ENCODE measurements around the gene CEMIP. TPM values are rescaled to one million over a fixed set of nuclear protein-coding genes. Genes with fewer than 3 reads are reported as not detected.

CEMIP gene
- total and polyA plus RNA-seq, 2 of the 8 experiments (the other 6 are each of a cell fraction or from before 2014, with no cell fraction given) = 0.11 to 0.60 TPM

- Histone ChIP-seq H3K14ac (ENCODE audit: insufficient read length) (no peak overlapping the region), H2AK5ac (ENCODE audit: low read depth, low read length) (no peak overlapping the region), H3K23ac (ENCODE audit: insufficient read length) (no peak overlapping the region), H3K23me2 (ENCODE audit: low read depth, low read length) (no peaks in the 10 kb centered on the region), H3K9me3 (ENCODE audit: insufficient read depth in 2 of 2, low read depth in 1 of 2, low read length in 1 of 2) (no peaks in the 10 kb centered on the region), H3K27ac (ENCODE audit: low read depth, low read length) (no peak overlapping the region), H2BK5ac (ENCODE audit: low read depth, low read length) (no peak overlapping the region), H3K4me1 (replicated peaks in 1 of 4; ENCODE audit: control insufficient read depth in 3 of 4, insufficient read depth in 4 of 4, low read length in 3 of 4) (peaks cover 0 to 9% (median 0%) of the 10 kb centered on the region in 4 experiments; a peak in 1 of 7 replicates), H3K4me2 (ENCODE audit: insufficient read depth in 1 of 2, low read depth in 2 of 2, low read length in 2 of 2) (no peak overlapping the region), H2BK20ac (ENCODE audit: low read length) (no peak overlapping the region), H3K79me1 (ENCODE audit: low read depth, low read length) (no peaks in the 10 kb centered on the region), H4K20me1 (replicated peaks in 1 of 2; ENCODE audit: control insufficient read depth in 1 of 2, insufficient read depth in 2 of 2, low read length in 2 of 2) (no peaks in the 10 kb centered on the region), H2BK120ac (replicated peaks; ENCODE audit: low read depth, low read length) (no peak overlapping the region), H3K36me3 (ENCODE audit: control insufficient read depth in 2 of 4, insufficient read depth in 4 of 4, low read length in 3 of 4) (no peaks in the 10 kb centered on the region), H3K4ac (replicated peaks; ENCODE audit: insufficient read length, low read depth, low read length) (no peak overlapping the region), H3K27me3 (replicated peaks in 1 of 4; ENCODE audit: control insufficient read depth in 3 of 4, extremely low read depth in 1 of 4, insufficient read depth in 3 of 4, low read length in 3 of 4) (no peaks in the 10 kb centered on the region), H3K56ac (replicated peaks; ENCODE audit: insufficient read length, low read depth, low read length) (no peak overlapping the region), H2BK15ac (ENCODE audit: low read length) (no peak overlapping the region), H4K8ac (ENCODE audit: extremely low read depth, insufficient read depth, low read length) (no peak overlapping the region), H2BK12ac (ENCODE audit: low read depth, low read length) (no peak overlapping the region), H3K4me3 (ENCODE audit: extremely low read depth in 1 of 4, insufficient read depth in 2 of 4, low read depth in 3 of 4, low read length in 4 of 4) (no peak overlapping the region), H3K18ac (ENCODE audit: extremely low read depth, low read length) (no peak overlapping the region), H2AFZ (ENCODE audit: low read length) (no peak overlapping the region), H3K9ac (replicated peaks in 1 of 4; ENCODE audit: extremely low read depth in 1 of 4, low read depth in 3 of 4, low read length in 3 of 4) (no peak overlapping the region), H4K91ac (replicated peaks; ENCODE audit: insufficient read length, low read length) (no peak overlapping the region), H3K79me2 (ENCODE audit: control insufficient read depth in 1 of 2, insufficient read depth in 2 of 2, low read length in 2 of 2) (no peaks in the 10 kb centered on the region), H4K5ac (ENCODE audit: insufficient read length, low read depth, low read length) (no peak overlapping the region)
- no peak for FAIRE-seq
- POLR2A ChIA-PET (ENCODE audit: partially characterized antibody) = no interaction called here
- WGBS, 2 experiments (ENCODE audit: extremely low coverage in 1 of 2, insufficient coverage in 1 of 2, insufficient read length in 1 of 2, insufficient replicate concordance in 2 of 2, low coverage in 1 of 2, low lambda C conversion rate in 2 of 2, missing lambda C conversion rate in 1 of 2) = 92% methylated on average over 6 of the region's 6 CpGs; no CpG with 5 or more reads in 1 of the 2 experiments
- CTCF ChIA-PET (ENCODE audit: partially characterized antibody) = interaction anchor here (0.8 to 2.2 kb wide), 2 partner anchors 20 to 98 kb away, joined by 3 to 7 read pairs; no protein-coding TSS in a partner anchor
- DNase-seq (ENCODE audit: low read depth in 1 of 2, low spot score in 2 of 2) = no peak
- TF ChIP-seq SP1 (IDR thresholded peaks at IDR 0.05; ENCODE audit: low read depth, low read length) (no peak), SUZ12 (IDR thresholded peaks at IDR 0.05; ENCODE audit: low read length) (no peak), RXRA (IDR thresholded peaks at IDR 0.05; ENCODE audit: insufficient read depth, low read depth, low read length) (no peak), TEAD4 (IDR thresholded peaks at IDR 0.05; ENCODE audit: low read depth, low read length) (no peak), BRCA1 (IDR thresholded peaks at IDR 0.05; ENCODE audit: low read depth, low read length) (no peak), GTF2F1 (IDR thresholded peaks at IDR 0.05; ENCODE audit: borderline replicate concordance, low read depth, low read length) (no peak), SP4 (IDR thresholded peaks at IDR 0.05; ENCODE audit: low read length) (no peak), TBP (IDR thresholded peaks at IDR 0.05; ENCODE audit: low read depth, low read length) (no peak), CHD1 (IDR thresholded peaks at IDR 0.05; ENCODE audit: low read depth, low read length) (no peak), ATF3 (IDR thresholded peaks at IDR 0.05; ENCODE audit: insufficient read depth, low read depth, low read length) (no peak), CREB1 (IDR thresholded peaks at IDR 0.05) (no peak), RFX5 (IDR thresholded peaks at IDR 0.05; ENCODE audit: borderline replicate concordance, low read depth, low read length) (no peak), MAFK (IDR thresholded peaks at IDR 0.05; ENCODE audit: low read depth, low read length) (no peak), CBX5 (IDR thresholded peaks at IDR 0.05; ENCODE audit: low read depth, low read length) (no peak), BCL11A (IDR thresholded peaks at IDR 0.05; ENCODE audit: low read depth in 2 of 2, low read length in 2 of 2) (no peak)
Measured at GRCh38 chr15:80758130-80758745, 20.9 kb upstream of the CEMIP start.
